ENCODE measurements around the gene SMIM21. TPM values are rescaled to one million over a fixed set of nuclear protein-coding genes. Genes with fewer than 3 reads are reported as not detected.

SMIM21 gene
- total and polyA plus RNA-seq, 9 donors, result not detected

GRCh38 chr18:75378376-75379315 is 48.9 kb downstream of the SMIM21 start:
- H3K4me1 ChIP-seq (ENCODE audit: insufficient read depth), result no peaks in the 10 kb centered on the region
- H3K27me3 ChIP-seq, result no peaks in the 10 kb centered on the region
- no peaks in the 10 kb centered on the region for H3K9me3 ChIP-seq
- no peak for TF ChIP-seq EP300 (IDR thresholded peaks at IDR 0.05)
- TF ChIP-seq, protein P1, sequence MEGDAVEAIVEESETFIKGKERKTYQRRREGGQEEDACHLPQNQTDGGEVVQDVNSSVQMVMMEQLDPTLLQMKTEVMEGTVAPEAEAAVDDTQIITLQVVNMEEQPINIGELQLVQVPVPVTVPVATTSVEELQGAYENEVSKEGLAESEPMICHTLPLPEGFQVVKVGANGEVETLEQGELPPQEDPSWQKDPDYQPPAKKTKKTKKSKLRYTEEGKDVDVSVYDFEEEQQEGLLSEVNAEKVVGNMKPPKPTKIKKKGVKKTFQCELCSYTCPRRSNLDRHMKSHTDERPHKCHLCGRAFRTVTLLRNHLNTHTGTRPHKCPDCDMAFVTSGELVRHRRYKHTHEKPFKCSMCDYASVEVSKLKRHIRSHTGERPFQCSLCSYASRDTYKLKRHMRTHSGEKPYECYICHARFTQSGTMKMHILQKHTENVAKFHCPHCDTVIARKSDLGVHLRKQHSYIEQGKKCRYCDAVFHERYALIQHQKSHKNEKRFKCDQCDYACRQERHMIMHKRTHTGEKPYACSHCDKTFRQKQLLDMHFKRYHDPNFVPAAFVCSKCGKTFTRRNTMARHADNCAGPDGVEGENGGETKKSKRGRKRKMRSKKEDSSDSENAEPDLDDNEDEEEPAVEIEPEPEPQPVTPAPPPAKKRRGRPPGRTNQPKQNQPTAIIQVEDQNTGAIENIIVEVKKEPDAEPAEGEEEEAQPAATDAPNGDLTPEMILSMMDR (IDR thresholded peaks at IDR 0.05), result no peak
- TF ChIP-seq POLR2A (IDR thresholded peaks at IDR 0.05), result no peak
- 62 to 71% (median 64%) methylated on average over 22 of the region's 22 CpGs for WGBS, 3 donors
- intact Hi-C loops (cut with DNase I), result loop anchor here in 1 of 4 donors (10.0 kb wide), 1 partner anchor 74 kb away; no protein-coding TSS in a partner anchor
- no peak overlapping the region for H3K4me3 ChIP-seq
- DNase-seq, result no peak
- no peak overlapping the region for H3K27ac ChIP-seq
- H3K36me3 ChIP-seq, result no peaks in the 10 kb centered on the region

DNA sequence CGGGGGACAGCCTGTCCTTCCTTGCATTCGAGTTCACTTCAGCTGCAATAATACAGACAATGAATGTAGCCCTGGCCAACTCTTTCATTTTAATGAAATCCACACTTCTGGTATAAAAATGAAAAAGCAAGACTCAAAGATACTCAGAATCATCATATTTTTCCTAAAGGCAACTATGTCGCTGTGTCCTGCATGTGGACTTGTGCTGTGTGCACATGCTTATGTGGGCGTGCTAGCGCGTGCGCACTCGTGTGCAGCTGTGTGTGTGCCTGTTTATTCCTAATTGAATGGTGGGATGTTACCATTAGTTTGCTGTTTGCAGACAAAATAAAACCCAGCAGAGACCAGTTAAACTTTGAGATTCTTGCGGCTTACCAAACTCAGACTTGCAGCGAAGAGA is 49.6 kb downstream of the SMIM21 start:
- TF ChIP-seq, protein P1 (IDR thresholded peaks at IDR 0.05), result no peak
- TF ChIP-seq POLR2A (IDR thresholded peaks at IDR 0.05) (no peak), EP300 (IDR thresholded peaks at IDR 0.05) (no peak)
- no peak overlapping the region for H3K4me3 ChIP-seq

DNA sequence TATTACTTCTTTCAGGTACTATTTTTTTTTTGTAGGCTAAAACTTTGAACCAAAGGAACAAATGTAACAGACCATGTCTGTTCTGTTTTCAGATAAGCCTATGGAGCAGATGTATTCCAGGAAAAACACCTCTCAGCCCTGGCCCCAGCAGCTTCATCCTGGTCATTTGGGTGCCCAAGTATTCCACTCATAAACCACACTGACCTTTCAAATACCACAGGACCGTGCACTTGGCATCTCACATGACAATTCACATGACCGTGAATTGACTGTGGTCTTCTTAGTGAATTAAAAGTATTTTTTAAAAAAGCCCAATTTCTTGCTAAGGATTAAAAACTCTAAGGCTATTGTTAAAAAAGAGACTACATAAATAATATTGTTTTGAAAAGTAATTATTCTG is 50.2 kb downstream of the SMIM21 start:
- Histone ChIP-seq H3K36me3 (no peaks in the 10 kb centered on the region), H3K9me3 (no peaks in the 10 kb centered on the region), H3K27me3 (no peaks in the 10 kb centered on the region), H3K27ac (no peak overlapping the region), H3K4me1 (ENCODE audit: insufficient read depth) (no peaks in the 10 kb centered on the region), H3K4me3 (no peak overlapping the region)
- TF ChIP-seq EP300 (IDR thresholded peaks at IDR 0.05) (no peak), POLR2A (IDR thresholded peaks at IDR 0.05) (no peak)
- TF ChIP-seq, protein P1 (IDR thresholded peaks at IDR 0.05), result no peak
- intact Hi-C loops (cut with DNase I), result loop anchor here in 1 of 4 donors (10.0 kb wide), 1 partner anchor 72 kb away; no protein-coding TSS in a partner anchor
- no peak for DNase-seq
- 41 to 82% (median 79%) methylated on average over 2 of the region's 2 CpGs for WGBS, 3 donors

More for the DNA sequence above, 49.6 kb downstream of the SMIM21 start:
- Histone ChIP-seq H3K9me3 (no peaks in the 10 kb centered on the region), H3K27me3 (no peaks in the 10 kb centered on the region), H3K36me3 (no peaks in the 10 kb centered on the region), H3K27ac (no peak overlapping the region), H3K4me1 (ENCODE audit: insufficient read depth) (no peaks in the 10 kb centered on the region)
- 70 to 77% (median 73%) methylated on average over 10 of the region's 10 CpGs for WGBS, 3 donors
- intact Hi-C loops (cut with DNase I), result loop anchor here in 1 of 4 donors (10.0 kb wide), 1 partner anchor 73 kb away; no protein-coding TSS in a partner anchor
- no peak for DNase-seq

DNA sequence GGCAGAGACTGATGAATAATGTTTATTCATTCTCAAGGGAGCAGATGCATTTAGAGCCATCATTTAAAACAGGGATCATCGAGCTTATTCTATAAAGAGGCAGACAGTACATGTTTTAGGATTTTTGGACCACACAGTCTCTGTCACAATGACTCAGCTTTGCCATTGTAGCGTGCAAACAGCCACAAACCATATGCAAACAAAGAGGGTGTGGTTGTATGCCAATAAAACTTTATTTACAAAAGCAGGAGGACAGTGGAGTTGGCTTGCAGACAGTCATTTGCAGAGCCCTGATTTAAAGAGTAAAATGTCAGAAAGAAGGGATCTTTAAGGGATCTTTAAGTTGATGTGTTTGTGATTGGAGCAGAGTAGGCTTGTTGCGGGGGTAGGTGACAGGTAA is 51.5 kb downstream of the SMIM21 start:
- no peaks in the 10 kb centered on the region for H3K9me3 ChIP-seq
- H3K4me1 ChIP-seq (ENCODE audit: insufficient read depth), result no peaks in the 10 kb centered on the region
- TF ChIP-seq, protein P1 (IDR thresholded peaks at IDR 0.05), result no peak
- TF ChIP-seq EP300 (IDR thresholded peaks at IDR 0.05) (no peak), POLR2A (IDR thresholded peaks at IDR 0.05) (no peak)
- 92 to 93% (median 93%) methylated on average over 3 of the region's 3 CpGs for WGBS, 3 donors
- H3K27ac ChIP-seq, result no peak overlapping the region
- intact Hi-C loops (cut with DNase I), result loop anchor here in 1 of 4 donors (10.0 kb wide), 1 partner anchor 71 kb away; no protein-coding TSS in a partner anchor
- no peaks in the 10 kb centered on the region for H3K27me3 ChIP-seq
- H3K36me3 ChIP-seq, result no peaks in the 10 kb centered on the region
- DNase-seq, result no peak
- H3K4me3 ChIP-seq, result no peak overlapping the region
